IPS-20b (cell line): ENCODE measurements around the gene MAGI2.
"Not testable (repeated sequence)": the region's sequence is repeated elsewhere in the genome, so short reads cannot be mapped to it uniquely, and the experiment has no call there.

Experiments
- H3K27ac ChIP-seq: one replicate; pipeline ENCODE4 v1.5.1; 2013; ENCODE audit warnings: low read length
- H3K27me3 ChIP-seq: 2 replicates; pipeline ENCODE4 v1.6.1; 2013; ENCODE audit warnings: mild to moderate bottlenecking, low read length, inconsistent platforms; ENCODE audit not compliant: insufficient read depth
- H3K36me3 ChIP-seq: 2 replicates; pipeline ENCODE4 v1.6.1; 2013; ENCODE audit warnings: low read depth, mild to moderate bottlenecking, inconsistent platforms, low read length, moderate library complexity; ENCODE audit not compliant: insufficient read depth
- H3K4me1 ChIP-seq: 2 replicates; pipeline ENCODE4 v1.6.1; 2013; ENCODE audit warnings: mild to moderate bottlenecking, control low read depth, inconsistent platforms, low read length, moderate library complexity; ENCODE audit not compliant: insufficient read depth
- H3K4me3 ChIP-seq: 2 replicates; pipeline ENCODE4 v1.5.1; 2013; ENCODE audit warnings: mild to moderate bottlenecking, low read length, inconsistent platforms
- H3K9ac ChIP-seq: 2 replicates; pipeline ENCODE4 v1.6.1; 2013; ENCODE audit warnings: low read depth, mild to moderate bottlenecking, inconsistent platforms, low read length, moderate library complexity
- H3K9me3 ChIP-seq: 2 replicates; pipeline ENCODE4 v1.6.1; 2013; ENCODE audit warnings: mild to moderate bottlenecking, low read depth, low read length, inconsistent platforms; ENCODE audit not compliant: insufficient read depth

MAGI2 gene

DNA sequence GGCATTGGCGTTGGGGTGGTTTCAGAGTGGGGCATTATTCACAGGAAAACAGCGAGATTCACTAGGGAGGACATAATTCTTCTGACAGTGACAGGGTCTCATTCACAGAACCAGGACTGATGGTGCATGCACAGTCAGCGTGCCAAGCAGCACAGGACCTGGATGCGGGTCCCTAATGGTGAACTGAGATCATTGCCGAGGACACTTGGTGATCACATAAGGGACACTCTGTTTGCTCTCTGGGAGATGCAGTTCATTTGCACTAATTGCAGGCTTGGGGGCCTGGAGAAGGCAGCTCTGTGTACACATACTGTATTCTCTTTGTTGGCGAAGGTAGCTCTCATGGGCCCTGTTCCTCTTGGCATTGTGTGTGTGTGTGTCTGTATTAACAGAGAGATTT is 938.8 kb downstream of the MAGI2 start:
- H3K4me1 ChIP-seq: peaks cover 3% of the 10 kb centered on the region; the same call in 1 of the 2 replicates
- H3K9me3 ChIP-seq: no peaks in the 10 kb centered on the region
- H3K4me3 ChIP-seq: no peak overlapping the region
- no peaks in the 10 kb centered on the region for H3K36me3 ChIP-seq
- no peaks in the 10 kb centered on the region for H3K27me3 ChIP-seq
- H3K9ac ChIP-seq: no peak overlapping the region
- no peak overlapping the region for H3K27ac ChIP-seq

DNA sequence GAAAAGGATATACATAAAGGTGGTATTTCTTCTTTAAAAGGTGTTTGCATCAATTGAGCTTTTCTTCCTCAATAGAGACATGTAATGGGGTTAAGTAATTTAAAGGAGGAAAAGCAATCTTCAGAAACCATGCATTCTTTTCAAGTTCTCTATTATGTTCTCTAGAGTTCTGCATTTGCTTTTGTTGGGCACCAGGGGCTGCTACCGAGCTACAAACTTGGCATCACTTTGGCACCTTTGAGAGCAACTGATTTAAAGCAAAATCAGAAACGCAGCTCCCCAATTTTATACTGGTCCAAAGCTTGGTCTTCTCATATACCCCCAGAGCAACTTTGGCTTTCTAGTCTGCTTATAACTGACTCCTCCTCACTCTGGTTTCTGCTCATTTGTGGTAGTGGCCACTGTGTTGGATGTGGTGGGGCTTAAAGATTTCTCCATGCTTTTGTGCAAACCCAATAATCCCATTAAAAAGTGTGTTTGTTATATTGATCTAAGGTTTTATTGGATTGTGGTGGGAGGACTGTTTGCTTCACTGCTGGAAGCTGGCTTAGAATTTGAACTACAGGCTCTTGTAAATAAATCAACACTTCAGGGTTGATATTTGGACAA is 942.8 kb downstream of the MAGI2 start:
- no peaks in the 10 kb centered on the region; the same call in 1 of the 2 replicates for H3K4me1 ChIP-seq
- H3K27me3 ChIP-seq: no peaks in the 10 kb centered on the region
- H3K36me3 ChIP-seq: no peaks in the 10 kb centered on the region
- no peak overlapping the region for H3K4me3 ChIP-seq
- no peak overlapping the region for H3K9ac ChIP-seq
- no peak overlapping the region for H3K27ac ChIP-seq
- no peaks in the 10 kb centered on the region for H3K9me3 ChIP-seq

DNA sequence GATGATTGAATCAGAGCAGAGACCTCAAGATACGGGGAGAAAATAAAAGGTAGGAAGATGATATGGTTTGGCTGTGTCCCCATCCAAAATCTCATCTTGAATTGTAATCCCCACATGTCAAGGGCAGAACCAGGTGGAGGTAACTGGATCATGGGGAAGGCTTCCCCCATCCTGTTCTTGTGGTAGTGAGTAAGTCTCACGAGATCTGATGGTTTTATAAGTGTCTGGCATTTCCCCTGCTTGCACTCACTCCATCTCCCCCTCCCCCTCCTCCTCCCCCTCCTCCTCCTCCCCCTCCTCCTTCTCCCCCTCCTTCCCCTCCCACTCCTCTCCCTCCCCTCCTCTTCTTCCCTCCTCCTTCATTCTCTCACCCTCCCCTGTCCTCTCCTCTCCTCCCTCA is 950.2 kb downstream of the MAGI2 start:
- H3K4me1 ChIP-seq, H3K27me3 ChIP-seq, H3K9me3 ChIP-seq, H3K36me3 ChIP-seq, H3K4me3 ChIP-seq, H3K9ac ChIP-seq, H3K27ac ChIP-seq: not testable (repeated sequence)

DNA sequence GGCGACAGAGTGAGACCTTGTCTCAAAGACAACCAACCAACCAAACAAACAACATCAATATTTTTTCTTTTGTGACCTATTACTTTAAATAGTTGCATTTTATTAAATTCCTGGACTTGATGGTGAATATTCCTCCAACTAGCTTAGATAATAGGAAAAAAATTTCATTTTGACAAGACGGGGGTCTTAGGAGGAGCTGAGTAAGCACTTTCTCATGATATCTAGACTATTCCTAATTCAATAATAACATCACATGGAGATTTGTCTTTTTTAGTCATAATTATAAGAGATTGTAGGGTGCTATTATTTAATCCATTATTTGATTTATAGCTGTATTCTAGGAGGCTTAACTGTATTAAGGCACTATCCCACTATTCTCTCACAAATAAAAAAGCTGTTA is 952.4 kb downstream of the MAGI2 start:
- no peak overlapping the region for H3K27ac ChIP-seq
- H3K9me3 ChIP-seq: no peaks in the 10 kb centered on the region
- peaks cover 7% of the 10 kb centered on the region; the same call in 1 of the 2 replicates for H3K4me1 ChIP-seq
- H3K9ac ChIP-seq: no peak overlapping the region
- H3K4me3 ChIP-seq: no peak overlapping the region
- no peaks in the 10 kb centered on the region for H3K36me3 ChIP-seq
- no peaks in the 10 kb centered on the region for H3K27me3 ChIP-seq

DNA sequence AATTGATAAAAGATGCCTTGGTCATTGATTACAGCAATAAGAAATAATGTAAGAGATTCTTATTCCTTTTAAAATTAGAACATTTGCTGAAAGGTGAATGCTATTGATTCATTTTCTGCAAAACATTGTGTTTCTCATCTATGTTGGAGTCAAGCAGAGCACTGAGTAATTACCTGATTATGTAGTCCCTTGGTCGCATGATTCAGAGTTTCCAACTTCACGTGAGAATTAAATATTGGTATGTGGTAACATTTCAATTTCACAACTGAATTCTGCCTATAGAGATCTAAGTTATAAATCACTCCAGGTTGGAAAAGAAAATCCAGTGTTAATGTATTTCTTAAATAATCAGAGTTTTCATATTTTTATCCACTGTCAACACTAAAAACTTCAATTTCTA is 953.5 kb downstream of the MAGI2 start:
- Histone ChIP-seq H3K36me3 (no peaks in the 10 kb centered on the region), H3K27me3 (no peaks in the 10 kb centered on the region), H3K9ac (no peak overlapping the region)

DNA sequence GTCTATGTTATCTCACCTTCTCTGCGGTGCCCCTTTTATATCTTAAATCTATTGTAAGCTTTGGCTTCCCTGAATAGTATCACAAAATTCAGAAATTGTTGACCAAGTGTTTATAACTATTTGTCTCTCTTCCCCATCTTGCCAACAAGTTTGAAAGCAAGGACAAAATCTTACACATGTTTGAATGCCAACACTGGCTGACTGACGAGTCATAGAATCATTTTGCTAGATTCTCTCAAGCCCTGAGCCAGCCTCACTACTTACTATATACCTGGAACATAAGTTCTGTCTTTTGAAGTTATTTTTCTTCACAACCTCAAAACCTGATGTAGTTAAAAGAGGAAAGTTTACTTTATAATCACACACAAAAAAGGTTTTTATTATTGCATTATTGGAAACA is 954.2 kb downstream of the MAGI2 start:
- no peaks in the 10 kb centered on the region for H3K36me3 ChIP-seq
- no peak overlapping the region for H3K27ac ChIP-seq
- no peaks in the 10 kb centered on the region for H3K9me3 ChIP-seq
- H3K9ac ChIP-seq: no peak overlapping the region
- H3K27me3 ChIP-seq: no peaks in the 10 kb centered on the region
- no peak overlapping the region for H3K4me3 ChIP-seq
- H3K4me1 ChIP-seq: peaks cover 9% of the 10 kb centered on the region; the same call in 1 of the 2 replicates

More for the DNA sequence above, 953.5 kb downstream of the MAGI2 start:
- Histone ChIP-seq H3K4me1 (peaks cover 9% of the 10 kb centered on the region; the same call in 1 of the 2 replicates), H3K27ac (no peak overlapping the region), H3K4me3 (no peak overlapping the region), H3K9me3 (no peaks in the 10 kb centered on the region)

DNA sequence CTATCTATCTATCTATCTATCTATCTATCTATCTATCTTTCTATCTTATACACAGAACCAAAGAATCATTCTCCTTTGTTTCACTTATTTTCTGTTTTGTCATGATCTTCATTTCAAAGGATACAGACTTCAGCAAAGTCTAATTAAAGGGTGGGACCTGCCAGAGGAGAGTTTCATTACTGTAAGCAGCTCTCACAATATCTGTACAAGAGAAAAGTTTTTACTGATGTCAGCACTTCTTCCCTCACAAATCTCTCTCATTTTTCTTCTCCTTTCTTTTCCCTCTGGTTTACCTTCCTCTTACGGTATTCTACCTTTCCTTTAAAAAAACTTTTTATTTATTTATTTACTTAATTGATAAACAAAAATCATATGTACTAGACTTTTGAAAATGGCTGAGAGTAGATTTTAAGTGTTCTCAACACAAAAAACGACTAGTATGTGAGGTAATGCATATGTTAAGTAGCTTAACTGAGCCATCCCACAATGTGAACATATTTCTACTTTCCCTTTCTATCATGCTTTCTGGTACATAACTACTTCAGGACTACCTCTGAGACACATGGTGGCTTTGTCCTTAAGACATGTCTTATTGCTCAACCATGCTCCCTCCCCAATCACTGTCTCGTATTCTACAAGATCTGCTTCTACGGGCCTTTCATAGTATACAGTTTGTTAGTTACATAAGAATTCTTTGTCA is 955.6 kb downstream of the MAGI2 start:
- H3K9me3 ChIP-seq: no peaks in the 10 kb centered on the region
- peaks cover 9% of the 10 kb centered on the region; the same call in 1 of the 2 replicates for H3K4me1 ChIP-seq
- H3K9ac ChIP-seq: no peak overlapping the region
- H3K27ac ChIP-seq: no peak overlapping the region
- no peaks in the 10 kb centered on the region for H3K27me3 ChIP-seq
- no peaks in the 10 kb centered on the region for H3K36me3 ChIP-seq
- no peak overlapping the region for H3K4me3 ChIP-seq

DNA sequence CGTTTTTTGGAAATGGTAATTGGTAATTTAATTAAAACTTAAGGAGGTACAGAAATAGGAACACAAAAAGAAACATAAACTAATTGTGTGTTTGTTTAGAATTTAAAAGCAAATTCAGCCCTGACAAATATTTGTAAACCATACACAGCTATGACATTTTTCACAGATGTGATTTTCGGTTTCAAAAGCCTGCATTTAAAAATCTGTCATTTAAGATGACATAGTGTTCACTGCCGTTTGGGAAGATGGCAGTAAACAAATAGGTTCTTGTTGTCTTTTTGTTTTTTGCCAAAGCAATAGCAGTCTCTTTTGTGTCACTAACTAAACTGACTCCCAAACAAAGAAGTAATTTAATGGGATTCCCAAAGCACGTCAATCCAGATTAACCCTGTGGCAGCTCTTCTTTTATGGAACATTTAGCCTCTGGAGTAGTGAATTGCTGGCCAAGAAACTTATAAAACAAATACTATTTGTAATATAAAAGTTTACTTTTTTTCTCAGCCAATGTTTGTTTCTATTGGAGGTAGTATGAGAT is 957.3 kb downstream of the MAGI2 start:
- Histone ChIP-seq H3K36me3 (no peaks in the 10 kb centered on the region), H3K9ac (no peak overlapping the region), H3K4me1 (peaks cover 22% of the 10 kb centered on the region; the same call in 1 of the 2 replicates), H3K9me3 (no peaks in the 10 kb centered on the region), H3K27me3 (no peaks in the 10 kb centered on the region), H3K4me3 (no peak overlapping the region), H3K27ac (no peak overlapping the region)

DNA sequence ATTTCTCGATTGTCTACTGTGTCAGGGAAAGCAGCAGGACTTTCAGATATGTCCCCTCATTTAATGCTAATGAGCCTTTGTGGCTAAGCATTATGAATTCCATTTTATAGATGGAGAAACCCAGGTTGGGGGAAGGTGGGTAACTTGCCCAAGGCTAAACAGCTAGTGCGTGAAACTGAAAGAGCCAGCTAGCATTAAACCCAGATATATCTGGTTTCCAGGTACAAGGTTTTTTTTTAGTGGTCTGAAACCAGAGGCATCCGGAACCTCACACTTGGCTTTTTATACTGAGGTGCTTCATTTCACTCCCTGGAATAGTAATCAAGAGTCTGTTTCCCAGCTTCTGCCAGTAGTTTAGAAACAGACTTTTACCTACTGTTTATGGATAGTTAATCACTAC is 960.1 kb downstream of the MAGI2 start:
- Histone ChIP-seq H3K36me3 (no peaks in the 10 kb centered on the region), H3K9ac (no peak overlapping the region), H3K9me3 (no peaks in the 10 kb centered on the region), H3K4me1 (peaks cover 33% of the 10 kb centered on the region; the same call in 1 of the 2 replicates), H3K4me3 (no peak overlapping the region), H3K27ac (no peak overlapping the region), H3K27me3 (no peaks in the 10 kb centered on the region)

DNA sequence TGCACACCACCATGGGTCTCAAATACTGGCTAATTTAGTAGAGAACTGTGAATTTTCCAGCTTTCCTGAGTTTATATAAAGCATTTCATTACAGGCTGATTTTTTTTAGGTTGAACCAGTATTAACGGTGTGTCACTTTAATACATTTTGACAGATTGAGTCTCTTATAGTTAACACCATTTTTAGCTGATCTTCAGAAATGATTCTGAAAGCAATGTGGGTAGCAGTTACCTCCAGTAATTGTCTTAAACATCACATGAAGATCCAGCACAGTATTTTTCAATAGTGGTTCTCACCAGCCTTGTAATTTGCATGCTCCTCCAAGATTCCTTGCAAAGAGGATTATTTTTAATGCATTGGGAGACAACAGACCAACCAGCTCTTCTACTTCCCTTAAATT is 961.3 kb downstream of the MAGI2 start:
- H3K36me3 ChIP-seq: no peaks in the 10 kb centered on the region
- no peak overlapping the region for H3K4me3 ChIP-seq
- no peaks in the 10 kb centered on the region for H3K27me3 ChIP-seq
- no peak overlapping the region for H3K27ac ChIP-seq
- H3K9ac ChIP-seq: no peak overlapping the region
- H3K4me1 ChIP-seq: peaks cover 28% of the 10 kb centered on the region; the same call in 1 of the 2 replicates
- no peaks in the 10 kb centered on the region for H3K9me3 ChIP-seq

DNA sequence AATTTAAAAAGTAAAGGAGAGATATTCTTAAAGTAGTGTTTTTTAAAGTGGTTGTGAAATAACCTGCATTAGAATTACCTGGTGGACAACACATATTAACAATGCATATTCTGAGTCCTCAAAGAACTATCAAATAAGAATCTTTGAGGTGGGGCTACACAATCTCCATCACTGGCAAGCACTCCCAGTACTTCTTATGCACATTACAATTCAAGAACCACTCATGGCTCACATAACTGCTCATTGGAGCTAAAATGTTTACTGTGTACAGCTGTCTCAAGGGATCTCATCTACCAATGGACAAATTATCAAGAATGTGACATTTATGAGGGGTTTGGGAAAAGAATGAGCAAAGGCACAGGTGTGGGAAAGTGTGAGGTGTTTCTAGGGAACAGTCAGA is 962.9 kb downstream of the MAGI2 start:
- no peak overlapping the region for H3K9ac ChIP-seq

More for the DNA sequence above, 962.9 kb downstream of the MAGI2 start:
- H3K9me3 ChIP-seq: no peaks in the 10 kb centered on the region
- H3K36me3 ChIP-seq: peaks cover 7% of the 10 kb centered on the region; the same call in 1 of the 2 replicates
- peaks cover 24% of the 10 kb centered on the region; the same call in 1 of the 2 replicates for H3K4me1 ChIP-seq
- no peak overlapping the region for H3K4me3 ChIP-seq
- H3K27me3 ChIP-seq: no peaks in the 10 kb centered on the region
- H3K27ac ChIP-seq: no peak overlapping the region
